GM23248 (cell line): ENCODE measurements around the gene KCNC1. TPM values are rescaled to one million over a fixed set of nuclear protein-coding genes. Genes with fewer than 3 reads are reported as not detected.
A peak's percentile ranks its signal among the peaks of the same experiment; 100 is the strongest.

Source experiments
- DNase-seq: peaks from one replicate; pipeline ENCODE4 v3.0.0-alpha.2; 2015
- H2AFZ ChIP-seq: fragments of 200-600 bp; sonication (generic); 2 replicates; pipeline ENCODE4 v1.6.1; 2016; ENCODE audit warnings: antibody characterized with exemption
- H3F3A ChIP-seq: fragments of 200-600 bp; sonication (generic); 2 replicates; pipeline ENCODE4 v1.6.1; 2016; ENCODE audit warnings: mild to moderate bottlenecking, antibody characterized with exemption, mixed run types; ENCODE audit not compliant: insufficient read depth
- H3K27ac ChIP-seq: fragments of 200-600 bp; sonication (generic); 2 replicates; pipeline ENCODE4 v1.5.1; 2016; ENCODE audit warnings: mild to moderate bottlenecking
- H3K27me3 ChIP-seq: fragments of 200-600 bp; sonication (generic); replicated peaks from 2 replicates; pipeline ENCODE4 v1.6.1; 2016; ENCODE audit warnings: mild to moderate bottlenecking; ENCODE audit not compliant: insufficient read depth
- H3K36me3 ChIP-seq: fragments of 200-600 bp; sonication (generic); 2 replicates; pipeline ENCODE4 v1.6.1; 2016; ENCODE audit warnings: low read depth, mild to moderate bottlenecking
- H3K4me1 ChIP-seq: fragments of 200-600 bp; sonication (generic); 2 replicates; pipeline ENCODE4 v1.6.1; 2016; ENCODE audit warnings: mild to moderate bottlenecking; ENCODE audit not compliant: insufficient read depth
- H3K4me2 ChIP-seq: fragments of 200-600 bp; sonication (generic); one replicate; pipeline ENCODE4 v1.6.1; 2016; ENCODE audit warnings: mild to moderate bottlenecking; ENCODE audit not compliant: unreplicated experiment
- H3K4me3 ChIP-seq: fragments of 200-600 bp; sonication (generic); 2 replicates; pipeline ENCODE4 v1.5.1; 2016; ENCODE audit warnings: mild to moderate bottlenecking
- H3K79me2 ChIP-seq: fragments of 200-600 bp; sonication (generic); 2 replicates; pipeline ENCODE4 v1.6.1; 2016; ENCODE audit warnings: mild to moderate bottlenecking; ENCODE audit not compliant: insufficient read depth
- H3K9ac ChIP-seq: fragments of 200-600 bp; sonication (generic); 2 replicates; pipeline ENCODE4 v1.6.1; 2016; ENCODE audit warnings: mild to moderate bottlenecking
- H3K9me2 ChIP-seq: fragments of 200-600 bp; sonication (generic); 2 replicates; pipeline ENCODE4 v1.6.1; 2016; ENCODE audit warnings: mixed run types, mild to moderate bottlenecking, moderate library complexity; ENCODE audit not compliant: insufficient read depth
- H3K9me3 ChIP-seq: fragments of 200-600 bp; sonication (generic); one replicate; pipeline ENCODE4 v1.6.1; 2017; ENCODE audit warnings: low read depth
- H4K20me1 ChIP-seq: fragments of 200-600 bp; sonication (generic); 2 replicates; pipeline ENCODE4 v1.6.0; 2016; ENCODE audit not compliant: insufficient read depth
- EZH2 ChIP-seq: fragments of 200-600 bp; sonication (generic); IDR thresholded peaks from 2 replicates; pipeline ENCODE4 v1.6.1; 2018; ENCODE audit warnings: antibody characterized with exemption, mild to moderate bottlenecking; ENCODE audit not compliant: insufficient read depth, poor library complexity, severe bottlenecking
- EZH2phosphoT487 ChIP-seq: fragments of 200-600 bp; sonication (generic); IDR thresholded peaks from 2 replicates; pipeline ENCODE4 v1.6.1; 2018; ENCODE audit warnings: antibody characterized with exemption, moderate library complexity, mild to moderate bottlenecking, low read depth; ENCODE audit not compliant: insufficient read depth
- WGBS, 2 experiments: methylation state at CpG; one replicate each; pipeline ENCODE4 v1.1.6; 2015 to 2017; ENCODE audit warnings: low lambda C conversion rate in 2 of 2, low coverage in 1 of 2; ENCODE audit errors: missing lambda C conversion rate in 2 of 2; 5-methylcytosine and 5-hydroxymethylcytosine counted together
- in situ Hi-C: fragments of 300-500 bp; cut with MboI; formaldehyde crosslinking; loops from 2 replicates; pipeline ENCODE4 v1.15.0; 2020
- polyA plus RNA-seq: library from polyadenylated mRNA; unstranded; fragments of >200 nt; fragmentation: Nextera tagmentation; extraction: Ambion mirVana; gene quantifications from 2 replicates; pipeline ENCODE4 v1.2.1, GENCODE V29; 2016
- total RNA-seq: library from RNA; depleted of rRNA; stranded (reverse); fragments of >200 nt; shearing (Covaris generic); gene quantifications from 2 replicates; pipeline ENCODE4 v1.2.3, GENCODE V29; 2014

The KCNC1 gene
- total and polyA plus RNA-seq, 2 experiments from 2014 or later = not detected

GRCh38 chr11:17695454-17696441 lies 38.8 kb upstream of the KCNC1 start:
- no peak for DNase-seq
- WGBS, 2 experiments = 8% methylated on average over 23 to 41 of the region's 68 CpGs

GRCh38 chr11:17696741-17697140 lies 37.8 kb upstream of the KCNC1 start:
- WGBS, 2 experiments = 40 to 44% methylated on average over 5 of the region's 5 CpGs

More at GRCh38 chr11:17695454-17696441, 38.8 kb upstream of the KCNC1 start:
- in situ Hi-C loops = no loop called here
- H3K4me1 ChIP-seq = no peaks in the 10 kb centered on the region
- no peak overlapping the region for H2AFZ ChIP-seq
- H3K27me3 ChIP-seq = peaks cover 48% of the 10 kb centered on the region
- H3K27ac ChIP-seq = no peak overlapping the region
- no peak overlapping the region for H3K9ac ChIP-seq
- no peaks in the 10 kb centered on the region for H4K20me1 ChIP-seq
- no peaks in the 10 kb centered on the region for H3K9me2 ChIP-seq
- no peaks in the 10 kb centered on the region for H3F3A ChIP-seq
- no peak overlapping the region for H3K4me2 ChIP-seq
- no peak overlapping the region for H3K4me3 ChIP-seq
- H3K79me2 ChIP-seq = no peaks in the 10 kb centered on the region
- H3K9me3 ChIP-seq = no peaks in the 10 kb centered on the region
- TF ChIP-seq EZH2 (no peak), EZH2phosphoT487 (no peak)
- H3K36me3 ChIP-seq = no peaks in the 10 kb centered on the region

GRCh38 chr11:17697175-17697949 lies 37.2 kb upstream of the KCNC1 start:
- DNase-seq = no peak
- no peaks in the 10 kb centered on the region for H3K9me3 ChIP-seq
- no peaks in the 10 kb centered on the region for H3K36me3 ChIP-seq
- no peak overlapping the region for H3K27ac ChIP-seq
- in situ Hi-C loops = no loop called here
- peaks cover 41% of the 10 kb centered on the region for H3K27me3 ChIP-seq
- no peak overlapping the region for H3K4me2 ChIP-seq
- no peaks in the 10 kb centered on the region for H3K79me2 ChIP-seq
- no peak overlapping the region for H3K9ac ChIP-seq
- no peaks in the 10 kb centered on the region for H3F3A ChIP-seq
- no peaks in the 10 kb centered on the region for H3K9me2 ChIP-seq
- no peaks in the 10 kb centered on the region for H4K20me1 ChIP-seq
- no peaks in the 10 kb centered on the region for H3K4me1 ChIP-seq
- H3K4me3 ChIP-seq = no peak overlapping the region
- 20 to 21% methylated on average over 6 of the region's 6 CpGs for WGBS, 2 experiments
- no peak overlapping the region for H2AFZ ChIP-seq
- no peak for TF ChIP-seq EZH2phosphoT487

More at GRCh38 chr11:17696741-17697140, 37.8 kb upstream of the KCNC1 start:
- Histone ChIP-seq H3K4me3 (no peak overlapping the region), H3K36me3 (no peaks in the 10 kb centered on the region), H4K20me1 (no peaks in the 10 kb centered on the region), H3K9me2 (no peaks in the 10 kb centered on the region), H3K27ac (no peak overlapping the region), H3K4me1 (no peaks in the 10 kb centered on the region), H3K27me3 (peaks cover 47% of the 10 kb centered on the region), H3K4me2 (no peak overlapping the region), H3F3A (no peaks in the 10 kb centered on the region), H3K9ac (no peak overlapping the region), H3K9me3 (no peaks in the 10 kb centered on the region), H2AFZ (no peak overlapping the region), H3K79me2 (no peaks in the 10 kb centered on the region)
- in situ Hi-C loops = no loop called here
- no peak for DNase-seq
- TF ChIP-seq EZH2 (no peak), EZH2phosphoT487 (no peak)

- no peak overlapping the region for H3K9ac ChIP-seq
- no peaks in the 10 kb centered on the region for H4K20me1 ChIP-seq
- H3K4me2 ChIP-seq = no peak overlapping the region
- no peaks in the 10 kb centered on the region for H3F3A ChIP-seq
- H3K27ac ChIP-seq = no peak overlapping the region
- H3K9me2 ChIP-seq = no peaks in the 10 kb centered on the region
- no peaks in the 10 kb centered on the region for H3K36me3 ChIP-seq
- H3K4me1 ChIP-seq = no peaks in the 10 kb centered on the region
- peak; percentile 38 for DNase-seq
- no peak overlapping the region for H3K4me3 ChIP-seq
- WGBS, 2 experiments = 43 to 53% methylated on average over 5 of the region's 5 CpGs
- in situ Hi-C loops = no loop called here
- peaks cover 29% of the 10 kb centered on the region for H3K27me3 ChIP-seq
- TF ChIP-seq EZH2phosphoT487 (no peak), EZH2 (no peak)
- no peak overlapping the region for H2AFZ ChIP-seq
- H3K79me2 ChIP-seq = no peaks in the 10 kb centered on the region
- no peaks in the 10 kb centered on the region for H3K9me3 ChIP-seq
These were observed 35.1 kb upstream of the KCNC1 start for GRCh38 chr11:17699147-17700114.
